Panc1 (cell line): ENCODE data around the gene ZER1. TPM values are rescaled to one million over a fixed set of nuclear protein-coding genes. Genes with fewer than 3 reads are reported as not detected.
A peak's percentile ranks its signal among the peaks of the same experiment; 100 is the strongest.

Experiments
- ATAC-seq: fragments of 200-7000 bp; cut with Tn5 transposase; 2 replicates; pipeline ENCODE4 v1.9.1; 2020; ENCODE audit warnings: mild to moderate bottlenecking, moderate library complexity
- BruUV-seq: library from RNA; stranded (reverse); fragments of 400-500 nt; replicated peaks from 2 replicates; lab custom pipeline; 2021; lab: Mats Ljungman, UMichigan
- CTCF ChIA-PET: fragments of 300-600 bp; sonication (Branson Sonifier 250); formaldehyde crosslinking; loops from one replicate; lab custom pipeline; 2022; ENCODE audit warnings: antibody characterized with exemption; lab: Charles Lee
- POLR2A ChIA-PET: fragments of 300-600 bp; sonication (Branson Sonifier 250); formaldehyde crosslinking; loops from one replicate; lab custom pipeline; 2022; ENCODE audit warnings: antibody characterized with exemption; lab: Charles Lee
- DNase-seq: peaks from one replicate; pipeline ENCODE4 v3.0.0-alpha.2; 2010; ENCODE audit warnings: low read depth, low spot score
- H3K27ac ChIP-seq: 2 replicates; pipeline ENCODE4 v1.5.1; 2011; ENCODE audit warnings: mild to moderate bottlenecking, low read length, inconsistent platforms
- H3K27me3 ChIP-seq: fragments of 200-500 bp; sonication (Bioruptor generic); 2 replicates; pipeline ENCODE4 v1.6.0; 2014; ENCODE audit warnings: low read length, inconsistent platforms; ENCODE audit not compliant: control insufficient read depth, insufficient read depth
- H3K36me3 ChIP-seq: fragments of 200-500 bp; sonication (Bioruptor generic); 2 replicates; pipeline ENCODE4 v1.5.1; 2014; ENCODE audit warnings: inconsistent platforms, mild to moderate bottlenecking, low read length, moderate library complexity; ENCODE audit not compliant: control insufficient read depth, insufficient read depth
- H3K4me1 ChIP-seq: 2 replicates; pipeline ENCODE4 v1.5.1; 2011; ENCODE audit warnings: inconsistent platforms, mild to moderate bottlenecking, low read length, moderate library complexity; ENCODE audit not compliant: control insufficient read depth, insufficient read depth
- H3K4me3 ChIP-seq, 2 experiments: 2 replicates each; pipeline ENCODE4 v1.5.1; 2011 to 2012; ENCODE audit warnings: low read depth in 2 of 2, low read length in 2 of 2, mild to moderate bottlenecking in 2 of 2, inconsistent platforms in 1 of 2, moderate library complexity in 1 of 2
- H3K9me3 ChIP-seq: fragments of 200-500 bp; sonication (Bioruptor generic); 2 replicates; pipeline ENCODE4 v1.5.1; 2014; ENCODE audit warnings: low read depth, mild to moderate bottlenecking, inconsistent platforms, low read length, moderate library complexity; ENCODE audit not compliant: control insufficient read depth, insufficient read depth
- POLR2AphosphoS5 ChIP-seq: IDR thresholded peaks from 2 replicates; pipeline ENCODE4 v1.6.1; 2012; ENCODE audit warnings: mild to moderate bottlenecking, low read depth, low read length, moderate library complexity
- SIN3A ChIP-seq: IDR thresholded peaks from 2 replicates; pipeline ENCODE4 v1.6.1; 2012; ENCODE audit warnings: low read depth, mild to moderate bottlenecking, low read length, moderate library complexity, borderline replicate concordance; ENCODE audit not compliant: insufficient read depth
- TCF7L2 ChIP-seq: IDR thresholded peaks from 2 replicates; pipeline ENCODE4 v1.6.1; 2011; ENCODE audit warnings: mild to moderate bottlenecking, low read depth, low read length, inconsistent platforms
- in situ Hi-C: cut with HindIII; loops from 2 replicates; pipeline ENCODE4 v1.10.0; 2016; ENCODE audit warnings: low sequenced_read_pairs, low pct_unique_long_range_greater_than_20kb
- intact Hi-C: fragments of 100-400 bp; cut with micrococcal nuclease; formaldehyde crosslinking; loops from one replicate; pipeline ENCODE4 v1.10.0; 2022; ENCODE audit not compliant: unreplicated experiment
- total RNA-seq: library from RNA; stranded (reverse); gene quantifications from one replicate; pipeline ENCODE4 v1.2.1, GENCODE V29; 2021; ENCODE audit not compliant: unreplicated experiment
- TF ChIP-seq, protein P1 (sequence below), 2 experiments: IDR thresholded peaks; 2 replicates each; pipeline ENCODE4 v1.6.1; 2011 to 2012; ENCODE audit warnings: low read depth in 2 of 2, control low read depth in 1 of 2, low read length in 1 of 2, mild to moderate bottlenecking in 1 of 2, moderate library complexity in 1 of 2; ENCODE audit not compliant: insufficient read depth in 1 of 2
- TF ChIP-seq, protein P2 (sequence below): fragments of 450-650 bp; IDR thresholded peaks from 2 replicates; pipeline ENCODE4 v1.5.1; 2017; ENCODE audit warnings: mild to moderate bottlenecking

Gene ZER1
- total RNA-seq, 1 experiment from 2014 or later: 16.2 TPM

GRCh38 chr9:128818099-128818838, 46.5 kb upstream of the ZER1 start, which contains the start of gene ENDOG:
Gene ENDOG (plus strand): TSS chr9:128818500. CDS start chr9:128818685, 185 bp downstream.
- BruUV-seq: no TSS peak
- in situ Hi-C loops (no loop called here), intact Hi-C loops (loop anchor here (10.0 kb wide), 1 partner anchor 83 kb away; no protein-coding TSS in a partner anchor)

GRCh38 chr9:128810873-128811272, 39.1 kb upstream of the ZER1 start:
- in situ Hi-C loops: no loop called here
- Histone ChIP-seq H3K4me3 (no peak overlapping the region), H3K27ac (no peak overlapping the region), H3K36me3 (no peaks in the 10 kb centered on the region), H3K4me1 (no peaks in the 10 kb centered on the region), H3K9me3 (no peaks in the 10 kb centered on the region), H3K27me3 (no peaks in the 10 kb centered on the region)
- DNase-seq: no peak
- intact Hi-C loops: loop anchor here (10.0 kb wide), 1 partner anchor 76 kb away; no protein-coding TSS in a partner anchor
- no TSS peak for BruUV-seq
- no peak for TF ChIP-seq SIN3A
- TF ChIP-seq, protein P1, sequence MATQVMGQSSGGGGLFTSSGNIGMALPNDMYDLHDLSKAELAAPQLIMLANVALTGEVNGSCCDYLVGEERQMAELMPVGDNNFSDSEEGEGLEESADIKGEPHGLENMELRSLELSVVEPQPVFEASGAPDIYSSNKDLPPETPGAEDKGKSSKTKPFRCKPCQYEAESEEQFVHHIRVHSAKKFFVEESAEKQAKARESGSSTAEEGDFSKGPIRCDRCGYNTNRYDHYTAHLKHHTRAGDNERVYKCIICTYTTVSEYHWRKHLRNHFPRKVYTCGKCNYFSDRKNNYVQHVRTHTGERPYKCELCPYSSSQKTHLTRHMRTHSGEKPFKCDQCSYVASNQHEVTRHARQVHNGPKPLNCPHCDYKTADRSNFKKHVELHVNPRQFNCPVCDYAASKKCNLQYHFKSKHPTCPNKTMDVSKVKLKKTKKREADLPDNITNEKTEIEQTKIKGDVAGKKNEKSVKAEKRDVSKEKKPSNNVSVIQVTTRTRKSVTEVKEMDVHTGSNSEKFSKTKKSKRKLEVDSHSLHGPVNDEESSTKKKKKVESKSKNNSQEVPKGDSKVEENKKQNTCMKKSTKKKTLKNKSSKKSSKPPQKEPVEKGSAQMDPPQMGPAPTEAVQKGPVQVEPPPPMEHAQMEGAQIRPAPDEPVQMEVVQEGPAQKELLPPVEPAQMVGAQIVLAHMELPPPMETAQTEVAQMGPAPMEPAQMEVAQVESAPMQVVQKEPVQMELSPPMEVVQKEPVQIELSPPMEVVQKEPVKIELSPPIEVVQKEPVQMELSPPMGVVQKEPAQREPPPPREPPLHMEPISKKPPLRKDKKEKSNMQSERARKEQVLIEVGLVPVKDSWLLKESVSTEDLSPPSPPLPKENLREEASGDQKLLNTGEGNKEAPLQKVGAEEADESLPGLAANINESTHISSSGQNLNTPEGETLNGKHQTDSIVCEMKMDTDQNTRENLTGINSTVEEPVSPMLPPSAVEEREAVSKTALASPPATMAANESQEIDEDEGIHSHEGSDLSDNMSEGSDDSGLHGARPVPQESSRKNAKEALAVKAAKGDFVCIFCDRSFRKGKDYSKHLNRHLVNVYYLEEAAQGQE (IDR thresholded peaks at IDR 0.05; ENCODE audit: insufficient read depth in 1 of 2, low read depth in 2 of 2, low read length in 1 of 2): no peak
- no peak for TF ChIP-seq POLR2AphosphoS5
- TF ChIP-seq, protein P2, sequence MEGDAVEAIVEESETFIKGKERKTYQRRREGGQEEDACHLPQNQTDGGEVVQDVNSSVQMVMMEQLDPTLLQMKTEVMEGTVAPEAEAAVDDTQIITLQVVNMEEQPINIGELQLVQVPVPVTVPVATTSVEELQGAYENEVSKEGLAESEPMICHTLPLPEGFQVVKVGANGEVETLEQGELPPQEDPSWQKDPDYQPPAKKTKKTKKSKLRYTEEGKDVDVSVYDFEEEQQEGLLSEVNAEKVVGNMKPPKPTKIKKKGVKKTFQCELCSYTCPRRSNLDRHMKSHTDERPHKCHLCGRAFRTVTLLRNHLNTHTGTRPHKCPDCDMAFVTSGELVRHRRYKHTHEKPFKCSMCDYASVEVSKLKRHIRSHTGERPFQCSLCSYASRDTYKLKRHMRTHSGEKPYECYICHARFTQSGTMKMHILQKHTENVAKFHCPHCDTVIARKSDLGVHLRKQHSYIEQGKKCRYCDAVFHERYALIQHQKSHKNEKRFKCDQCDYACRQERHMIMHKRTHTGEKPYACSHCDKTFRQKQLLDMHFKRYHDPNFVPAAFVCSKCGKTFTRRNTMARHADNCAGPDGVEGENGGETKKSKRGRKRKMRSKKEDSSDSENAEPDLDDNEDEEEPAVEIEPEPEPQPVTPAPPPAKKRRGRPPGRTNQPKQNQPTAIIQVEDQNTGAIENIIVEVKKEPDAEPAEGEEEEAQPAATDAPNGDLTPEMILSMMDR: no peak
- TF ChIP-seq TCF7L2: no peak
- no peak for ATAC-seq
- ChIA-PET POLR2A (no interaction called here), CTCF (no interaction called here)

More at GRCh38 chr9:128818099-128818838, 46.5 kb upstream of the ZER1 start, which contains the start of gene ENDOG:
- ChIA-PET POLR2A (interaction anchor here (0.5 kb wide), 2 partner anchors 99 to 195 kb away, joined by 10 to 11 read pairs; no protein-coding TSS in a partner anchor), CTCF (interaction anchor here (0.6 to 1.0 kb wide), 5 partner anchors 11 to 173 kb away, joined by 3 to 8 read pairs (median 5); partner anchors contain the start of genes SPOUT1 and ZDHHC12)
- Histone ChIP-seq H3K27me3 (no peaks in the 10 kb centered on the region), H3K36me3 (no peaks in the 10 kb centered on the region; the same call in 1 of the 2 replicates), H3K9me3 (no peaks in the 10 kb centered on the region), H3K27ac (peak within 1 kb of the TSS; percentile 72), H3K4me3 (peak within 1 kb of the TSS; percentile 53 to 56), H3K4me1 (peaks cover 3% of the 10 kb centered on the region; the same call in 1 of the 2 replicates)
- TF ChIP-seq TCF7L2: 0 out of 2 replicates have a peak, but pooled peaks have one; percentile 25
- TF ChIP-seq, protein P2: peak; percentile 89
- TF ChIP-seq SIN3A: 0 out of 2 replicates have a peak, but pooled peaks have one; percentile 50
- TF ChIP-seq, protein P1 (IDR thresholded peaks at IDR 0.05; ENCODE audit: insufficient read depth in 1 of 2, low read depth in 2 of 2, low read length in 1 of 2): no peak
- TF ChIP-seq POLR2AphosphoS5: peak; percentile 93
- DNase-seq: peak; percentile 87
- peak; percentile 89 for ATAC-seq
